Skeletal muscle tissue (tissue), 4 donors: ENCODE data around the gene TAP2. TPM values are rescaled to one million over a fixed set of nuclear protein-coding genes. Genes with fewer than 3 reads are reported as not detected.
"Not testable (repeated sequence)": the region's sequence is repeated elsewhere in the genome, so short reads cannot be mapped to it uniquely, and the experiment has no call there.

Experiments used
- H3K27ac ChIP-seq: one replicate; pipeline ENCODE4 v1.7.0; 2013; ENCODE audit warnings: mild to moderate bottlenecking, low read depth, low read length, inconsistent platforms
- H3K27me3 ChIP-seq, 3 donors: one replicate each; pipeline ENCODE4 v1.7.0; 2013; ENCODE audit warnings: low read length in 3 of 3; ENCODE audit not compliant: control insufficient read depth in 3 of 3, insufficient read depth in 3 of 3
- H3K36me3 ChIP-seq, 3 donors: one replicate each; pipeline ENCODE4 v1.7.0; 2013; ENCODE audit warnings: low read length in 3 of 3; ENCODE audit not compliant: control insufficient read depth in 3 of 3, insufficient read depth in 3 of 3
- H3K4me1 ChIP-seq, 3 donors: one replicate each; pipeline ENCODE4 v1.7.0; 2013; ENCODE audit warnings: low read length in 3 of 3, mild to moderate bottlenecking in 3 of 3; ENCODE audit not compliant: control insufficient read depth in 3 of 3, insufficient read depth in 3 of 3
- H3K4me3 ChIP-seq, 3 donors: one replicate each; pipeline ENCODE4 v1.7.0; 2013; ENCODE audit warnings: low read length in 3 of 3
- H3K9ac ChIP-seq, 3 donors: one replicate each; pipeline ENCODE4 v1.7.0; 2013; ENCODE audit warnings: low read length in 3 of 3, mild to moderate bottlenecking in 3 of 3, moderate library complexity in 2 of 3, low read depth in 1 of 3
- H3K9me3 ChIP-seq, 3 donors: one replicate each; pipeline ENCODE4 v1.7.0; 2013; ENCODE audit warnings: low read length in 3 of 3; ENCODE audit not compliant: control insufficient read depth in 3 of 3
- total RNA-seq: library from RNA; depleted of rRNA; stranded (reverse); fragments of >200 nt; gene quantifications from one replicate; pipeline ENCODE4 v1.2.3, GENCODE V29; 2014
- donor health status: Osteomylitis.

The TAP2 gene
- total RNA-seq, 1 donor from 2014 or later = 9.4 TPM

- H3K4me1 ChIP-seq = no peaks in the 10 kb centered on the region
- no peaks in the 10 kb centered on the region for H3K27me3 ChIP-seq
- no peaks in the 10 kb centered on the region for H3K9me3 ChIP-seq
- H3K9ac ChIP-seq = no peak overlapping the region
- H3K27ac ChIP-seq = no peak overlapping the region
- H3K4me3 ChIP-seq = no peak overlapping the region
- no peaks in the 10 kb centered on the region for H3K36me3 ChIP-seq
These were observed 18.8 kb downstream of the TAP2 start for GRCh38 chr6:32819729-32820128.

DNA sequence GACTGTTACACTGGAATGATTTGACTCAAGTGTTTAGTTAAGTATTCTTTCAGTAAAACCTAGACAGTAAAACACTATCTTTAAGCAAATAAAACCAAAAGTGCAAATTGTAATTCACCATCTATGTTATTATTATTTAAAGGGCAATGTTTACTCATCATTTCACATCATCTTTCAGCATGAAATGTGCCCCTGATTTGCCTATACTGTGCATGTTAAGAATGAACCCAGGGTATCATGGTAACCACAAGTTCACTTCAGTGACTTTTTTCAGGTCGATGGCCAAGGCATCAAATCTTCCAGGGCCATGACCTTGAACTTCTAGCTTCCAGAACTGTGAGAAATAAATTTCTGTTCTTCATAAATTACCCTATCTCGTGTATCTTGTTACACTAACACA is 19.7 kb downstream of the TAP2 start:
- Histone ChIP-seq H3K4me1 (no peaks in the 10 kb centered on the region), H3K27ac (no peak overlapping the region), H3K4me3 (no peak overlapping the region), H3K36me3 (no peaks in the 10 kb centered on the region), H3K27me3 (no peaks in the 10 kb centered on the region), H3K9ac (no peak overlapping the region), H3K9me3 (no peaks in the 10 kb centered on the region)

GRCh38 chr6:32816746-32817204 is 21.8 kb downstream of the TAP2 start, which contains the start of gene HLA-DOB:
Gene HLA-DOB, minus strand, starts transcription at chr6:32817002. Its CDS starts 51 bp downstream, at chr6:32816951.
- no peaks in the 10 kb centered on the region for H3K27me3 ChIP-seq
- H3K36me3 ChIP-seq = no peaks in the 10 kb centered on the region
- H3K4me1 ChIP-seq = no peaks in the 10 kb centered on the region
- no peak within 1 kb of the TSS for H3K27ac ChIP-seq
- no peak within 1 kb of the TSS for H3K4me3 ChIP-seq
- H3K9me3 ChIP-seq = no peaks in the 10 kb centered on the region
- no peak within 1 kb of the TSS for H3K9ac ChIP-seq

GRCh38 chr6:32815996-32816395 is 22.5 kb downstream of the TAP2 start:
- Histone ChIP-seq H3K4me1 (no peaks in the 10 kb centered on the region), H3K27me3 (no peaks in the 10 kb centered on the region), H3K9me3 (no peaks in the 10 kb centered on the region), H3K36me3 (no peaks in the 10 kb centered on the region), H3K4me3 (no peak overlapping the region), H3K9ac (no peak overlapping the region), H3K27ac (no peak overlapping the region)

DNA sequence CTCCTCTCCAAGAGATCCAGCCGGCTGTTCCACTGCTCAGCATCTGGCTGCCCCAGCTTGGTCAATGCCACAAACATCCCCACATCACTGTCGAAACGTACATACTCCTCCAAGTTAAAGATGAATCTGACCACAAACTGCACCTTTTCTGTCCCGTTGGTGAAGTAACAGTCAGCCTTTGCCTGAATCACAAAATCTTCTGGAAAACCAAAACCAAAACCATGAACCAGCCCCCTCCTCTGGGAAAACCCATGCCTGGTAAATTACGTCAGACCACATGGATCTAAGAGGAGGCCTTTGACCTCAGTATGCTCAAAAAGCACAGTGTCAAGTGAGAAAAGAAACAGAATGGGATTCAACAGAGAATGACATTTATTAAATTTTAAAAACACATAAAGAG is 23.4 kb downstream of the TAP2 start:
- no peak overlapping the region for H3K4me3 ChIP-seq
- no peak overlapping the region for H3K27ac ChIP-seq
- no peaks in the 10 kb centered on the region for H3K27me3 ChIP-seq
- H3K9ac ChIP-seq = peak overlapping the region in 1 of 3 donors; percentile 11
- no peaks in the 10 kb centered on the region for H3K9me3 ChIP-seq
- H3K4me1 ChIP-seq = no peaks in the 10 kb centered on the region
- no peaks in the 10 kb centered on the region for H3K36me3 ChIP-seq

- no peaks in the 10 kb centered on the region for H3K36me3 ChIP-seq
- no peaks in the 10 kb centered on the region for H3K27me3 ChIP-seq
- no peak overlapping the region for H3K27ac ChIP-seq
- no peaks in the 10 kb centered on the region for H3K4me1 ChIP-seq
- no peak overlapping the region for H3K9ac ChIP-seq
- no peaks in the 10 kb centered on the region for H3K9me3 ChIP-seq
- H3K4me3 ChIP-seq = no peak overlapping the region
These were observed 24.4 kb downstream of the TAP2 start for GRCh38 chr6:32814145-32814544.

- Histone ChIP-seq H3K4me1 (no peaks in the 10 kb centered on the region), H3K9ac (no peak overlapping the region), H3K36me3 (no peaks in the 10 kb centered on the region), H3K9me3 (no peaks in the 10 kb centered on the region), H3K27me3 (peaks cover 5 to 20% (median 11%) of the 10 kb centered on the region in 3 donors), H3K4me3 (no peak overlapping the region), H3K27ac (no peak overlapping the region)
These were observed 29.4 kb downstream of the TAP2 start for GRCh38 chr6:32809171-32809570.

- Histone ChIP-seq H3K9ac (no peak overlapping the region), H3K9me3 (no peaks in the 10 kb centered on the region), H3K27ac (no peak overlapping the region), H3K4me1 (no peaks in the 10 kb centered on the region), H3K4me3 (no peak overlapping the region), H3K36me3 (no peaks in the 10 kb centered on the region), H3K27me3 (peaks cover 7 to 23% (median 11%) of the 10 kb centered on the region in 3 donors)
These were observed 31.4 kb downstream of the TAP2 start for GRCh38 chr6:32807020-32807580.

DNA sequence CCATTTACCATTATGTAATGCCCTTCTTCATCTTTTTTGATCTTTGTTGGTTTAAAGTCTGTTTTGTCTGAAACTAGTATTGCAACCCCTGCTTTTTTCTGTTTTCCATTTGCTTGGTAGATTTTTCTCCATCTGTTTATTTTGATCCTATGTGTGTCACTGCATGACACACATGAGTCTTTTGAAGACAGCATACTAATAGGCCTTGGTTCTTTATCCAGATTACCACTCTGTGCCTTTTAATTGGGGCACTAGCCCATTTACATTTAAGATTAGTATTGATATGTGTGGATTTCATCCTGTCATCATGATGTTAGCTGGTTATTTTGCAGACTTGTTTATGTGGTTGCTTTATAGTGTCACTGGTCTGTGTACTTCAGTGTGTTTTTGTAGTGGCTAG is 33.1 kb downstream of the TAP2 start:
- not testable (repeated sequence) for H3K36me3 ChIP-seq, H3K4me3 ChIP-seq, H3K27ac ChIP-seq, H3K9me3 ChIP-seq, H3K4me1 ChIP-seq, H3K9ac ChIP-seq
- peaks cover 11 to 23% (median 11%) of the 10 kb centered on the region in 3 donors for H3K27me3 ChIP-seq

GRCh38 chr6:32803416-32803815 is 35.1 kb downstream of the TAP2 start:
- Histone ChIP-seq H3K4me1 (no peaks in the 10 kb centered on the region), H3K4me3 (no peak overlapping the region), H3K36me3 (no peaks in the 10 kb centered on the region), H3K27ac (no peak overlapping the region), H3K27me3 (peaks cover 16 to 33% (median 21%) of the 10 kb centered on the region in 3 donors), H3K9me3 (no peaks in the 10 kb centered on the region), H3K9ac (no peak overlapping the region)
